IMR-90 (cell line): ENCODE results near the gene GABRG2. TPM values are rescaled to one million over a fixed set of nuclear protein-coding genes. Genes with fewer than 3 reads are reported as not detected.

Experiments used
- ATAC-seq: fragments of 200-7000 bp; cut with Tn5 transposase; 2 replicates; pipeline ENCODE4 v1.9.1; 2020; ENCODE audit warnings: low read depth, mild to moderate bottlenecking, moderate library complexity
- BruUV-seq: library from RNA; stranded (reverse); fragments of 400-500 nt; replicated peaks from 2 replicates; lab custom pipeline; 2021; lab: Mats Ljungman, UMichigan
- CTCF ChIA-PET: fragments of 300-600 bp; formaldehyde crosslinking; extraction: SDS; loops from one replicate; lab custom pipeline; 2021; ENCODE audit warnings: antibody characterized with exemption; lab: Yijun Ruan, JAX
- POLR2A ChIA-PET: fragments of 300-600 bp; sonication (Branson Sonifier 250); formaldehyde crosslinking; loops from one replicate; lab custom pipeline; 2022; ENCODE audit warnings: antibody characterized with exemption; ENCODE audit not compliant: unreplicated experiment; lab: Charles Lee
- DNase-seq: peaks from one replicate; pipeline ENCODE4 v3.0.0; 2013
- H2AFZ ChIP-seq: replicated peaks from 2 replicates; pipeline ENCODE3; 2013; ENCODE audit warnings: low read length, mild to moderate bottlenecking; ENCODE audit not compliant: poor library complexity
- H2AK5ac ChIP-seq: 2 replicates; pipeline ENCODE4 v1.6.1; 2013; ENCODE audit warnings: low read depth, low read length, inconsistent platforms
- H2AK9ac ChIP-seq: replicated peaks from 2 replicates; pipeline ENCODE3; 2013; ENCODE audit warnings: mild to moderate bottlenecking, low read depth, low read length, moderate library complexity; ENCODE audit not compliant: poor library complexity
- H2BK120ac ChIP-seq: 2 replicates; pipeline ENCODE4 v1.6.1; 2013; ENCODE audit warnings: low read depth, low read length, inconsistent platforms
- H2BK15ac ChIP-seq: 3 replicates; pipeline ENCODE4 v1.6.1; 2013; ENCODE audit warnings: low read depth, low read length, inconsistent platforms
- H2BK20ac ChIP-seq: 2 replicates; pipeline ENCODE4 v1.6.1; 2013; ENCODE audit warnings: low read depth, mild to moderate bottlenecking, inconsistent platforms, low read length, moderate library complexity
- H2BK5ac ChIP-seq: 2 replicates; pipeline ENCODE4 v1.6.1; 2013; ENCODE audit warnings: mild to moderate bottlenecking, low read depth, low read length, inconsistent platforms; ENCODE audit not compliant: poor library complexity, severe bottlenecking
- H3K14ac ChIP-seq: replicated peaks from 2 replicates; pipeline ENCODE4 v1.6.1; 2013; ENCODE audit warnings: low read depth, low read length, inconsistent platforms
- H3K18ac ChIP-seq: 2 replicates; pipeline ENCODE4 v1.6.1; 2013; ENCODE audit warnings: low read depth, low read length, control low read depth
- H3K23ac ChIP-seq: 2 replicates; pipeline ENCODE4 v1.6.1; 2013; ENCODE audit warnings: low read depth, low read length, inconsistent platforms
- H3K27ac ChIP-seq: 2 replicates; pipeline ENCODE4 v1.5.1; 2013; ENCODE audit warnings: mild to moderate bottlenecking, control low read depth, low read length; ENCODE audit not compliant: insufficient read depth
- H3K27me3 ChIP-seq: 2 replicates; pipeline ENCODE4 v1.6.1; 2013; ENCODE audit warnings: low read length; ENCODE audit not compliant: control insufficient read depth, insufficient read depth
- H3K36me3 ChIP-seq: 2 replicates; pipeline ENCODE4 v1.6.1; 2013; ENCODE audit warnings: low read length, mixed read lengths; ENCODE audit not compliant: control insufficient read depth, insufficient read depth
- H3K4ac ChIP-seq: 2 replicates; pipeline ENCODE4 v1.6.1; 2013; ENCODE audit warnings: low read depth, low read length, inconsistent platforms
- H3K4me1 ChIP-seq: 2 replicates; pipeline ENCODE4 v1.6.1; 2013; ENCODE audit warnings: low read length, mixed read lengths; ENCODE audit not compliant: control insufficient read depth, insufficient read depth
- H3K4me2 ChIP-seq: 2 replicates; pipeline ENCODE4 v1.6.1; 2013; ENCODE audit warnings: low read depth, mild to moderate bottlenecking, control low read depth, low read length, moderate library complexity
- H3K4me3 ChIP-seq: 2 replicates; pipeline ENCODE4 v1.5.1; 2013; ENCODE audit warnings: low read depth, mild to moderate bottlenecking, control low read depth, low read length, moderate library complexity; ENCODE audit not compliant: insufficient read depth
- H3K56ac ChIP-seq: 2 replicates; pipeline ENCODE4 v1.6.1; 2013; ENCODE audit warnings: low read length, inconsistent platforms; ENCODE audit not compliant: insufficient read depth; ENCODE audit errors: extremely low read depth
- H3K79me1 ChIP-seq, 2 experiments: 2 replicates each; pipeline ENCODE4 v1.6.1; 2013; ENCODE audit warnings: low read length in 2 of 2, inconsistent platforms in 1 of 2, low read depth in 1 of 2
- H3K9ac ChIP-seq: 2 replicates; pipeline ENCODE4 v1.6.1; 2013; ENCODE audit warnings: low read depth, low read length, control low read depth
- H3K9me1 ChIP-seq: 2 replicates; pipeline ENCODE4 v1.6.1; 2013; ENCODE audit warnings: low read length, inconsistent platforms; ENCODE audit not compliant: insufficient read depth
- H3K9me3 ChIP-seq: 2 replicates; pipeline ENCODE4 v1.6.1; 2013; ENCODE audit warnings: low read length; ENCODE audit not compliant: control insufficient read depth, insufficient read depth
- H4K20me1 ChIP-seq: 2 replicates; pipeline ENCODE4 v1.6.1; 2013; ENCODE audit warnings: low read length, inconsistent platforms; ENCODE audit not compliant: insufficient read depth
- H4K5ac ChIP-seq: 2 replicates; pipeline ENCODE4 v1.6.1; 2013; ENCODE audit warnings: mild to moderate bottlenecking, low read depth, low read length, control low read depth
- H4K8ac ChIP-seq, 2 experiments: 2 replicates each; pipeline ENCODE4 v1.6.1; 2013; ENCODE audit warnings: low read depth in 2 of 2, low read length in 2 of 2, control low read depth in 1 of 2, inconsistent platforms in 1 of 2
- H4K91ac ChIP-seq: 2 replicates; pipeline ENCODE4 v1.6.1; 2013; ENCODE audit warnings: low read depth, low read length, inconsistent platforms; ENCODE audit not compliant: insufficient read depth
- MAZ ChIP-seq: IDR thresholded peaks from 2 replicates; pipeline ENCODE4 v1.6.1; 2012; ENCODE audit warnings: low read depth, mild to moderate bottlenecking, low read length, improper control_type of control experiment, moderate library complexity, borderline replicate concordance
- RFX5 ChIP-seq: IDR thresholded peaks from 2 replicates; pipeline ENCODE4 v1.8.0; 2012; ENCODE audit warnings: low read depth, mild to moderate bottlenecking, low read length, moderate library complexity
- SMC3 ChIP-seq: fragments of 150-350 bp; IDR thresholded peaks from 2 replicates; pipeline ENCODE4 v1.6.1; 2016; ENCODE audit warnings: low read depth, mild to moderate bottlenecking, antibody characterized with exemption, low read length, moderate library complexity
- WGBS, 2 experiments: methylation state at CpG; one replicate each; pipeline versions ENCODE4 v1.1.5 to v1.1.7; 2013; ENCODE audit warnings: missing lambda C conversion rate in 2 of 2; ENCODE audit not compliant: insufficient read length in 1 of 2; ENCODE audit errors: extremely low coverage in 2 of 2; 5-methylcytosine and 5-hydroxymethylcytosine counted together
- dilution Hi-C: fragments of 300-500 bp; cut with HindIII; formaldehyde crosslinking; loops from one replicate; pipeline ENCODE4 v1.14.3; 2018; ENCODE audit warnings: low sequenced_read_pairs; ENCODE audit not compliant: unreplicated experiment
- in situ Hi-C: fragments of 300-500 bp; cut with MboI; formaldehyde crosslinking; loops from 3 replicates; pipeline ENCODE4 v1.14.3; 2019; ENCODE audit warnings: low sequenced_read_pairs, inconsistent platforms, mixed read lengths
- intact Hi-C: fragments of 100-400 bp; cut with micrococcal nuclease; formaldehyde crosslinking; loops from 2 replicates; pipeline ENCODE4 v1.10.0; 2022
- polyA plus RNA-seq, 3 experiments: library from polyadenylated mRNA; depleted of rRNA; stranded (reverse); fragments of >200 nt; gene quantifications; 2 replicates each; pipeline ENCODE4 v1.2.3, GENCODE V29; 2012; ENCODE audit warnings: low replicate concordance in 1 of 3
- total RNA-seq: library from RNA; depleted of rRNA; stranded (reverse); fragments of >200 nt; gene quantifications from 2 replicates; pipeline ENCODE4 v1.2.3, GENCODE V29; 2012

Gene GABRG2
- total and polyA plus RNA-seq, 2 of the 4 experiments (the other 2 are of a cell fraction) = not detected

- H3K4me1 ChIP-seq = no peaks in the 10 kb centered on the region
- H3K18ac ChIP-seq = no peak overlapping the region
- no peak overlapping the region for H3K56ac ChIP-seq
- no peak for DNase-seq
- ChIA-PET POLR2A (no interaction called here), CTCF (no interaction called here)
- no peak overlapping the region for H3K4ac ChIP-seq
- H2BK5ac ChIP-seq = no peak overlapping the region
- H3K23ac ChIP-seq = no peak overlapping the region
- no peak for ATAC-seq
- no peak overlapping the region for H2BK20ac ChIP-seq
- no peak overlapping the region for H3K27ac ChIP-seq
- H4K91ac ChIP-seq = no peak overlapping the region
- H2AFZ ChIP-seq = no peak overlapping the region
- H3K9me3 ChIP-seq = no peaks in the 10 kb centered on the region; the same call in 1 of the 2 replicates
- BruUV-seq = no TSS peak
- in situ Hi-C loops = no loop called here
- no peak overlapping the region for H2AK9ac ChIP-seq
- H4K8ac ChIP-seq = no peak overlapping the region
- H3K79me1 ChIP-seq = no peaks in the 10 kb centered on the region
- no peak overlapping the region for H2BK15ac ChIP-seq
- H3K27me3 ChIP-seq = no peaks in the 10 kb centered on the region
- dilution Hi-C loops = no loop called here
- no peaks in the 10 kb centered on the region for H3K36me3 ChIP-seq
- H4K5ac ChIP-seq = no peak overlapping the region
- no peak overlapping the region for H2AK5ac ChIP-seq
- no peak overlapping the region for H3K4me3 ChIP-seq
- intact Hi-C loops = no loop called here
- WGBS, 2 experiments = no CpG with 5 or more reads among the region's 4 CpGs
- TF ChIP-seq SMC3 = no peak
- TF ChIP-seq RFX5 = no peak
- no peak for TF ChIP-seq MAZ
- H3K9ac ChIP-seq = no peak overlapping the region
- H4K20me1 ChIP-seq = no peaks in the 10 kb centered on the region
- H3K9me1 ChIP-seq = no peaks in the 10 kb centered on the region
- H3K14ac ChIP-seq = no peak overlapping the region
- no peak overlapping the region for H3K4me2 ChIP-seq
- H2BK120ac ChIP-seq = no peak overlapping the region
Measured at GRCh38 chr5:162026803-162027202, 40.8 kb upstream of the GABRG2 start.
